OCI-LY7 (cell line): ENCODE results near the gene BICC1. TPM values are rescaled to one million over a fixed set of nuclear protein-coding genes. Genes with fewer than 3 reads are reported as not detected.

ENCODE experiments used
- BruUV-seq: library from RNA; stranded (reverse); fragments of 400-500 nt; replicated peaks from 2 replicates; lab custom pipeline; 2021; lab: Mats Ljungman, UMichigan
- CTCF ChIA-PET: fragments of 300-600 bp; sonication (Branson Sonifier 250); formaldehyde crosslinking; loops from one replicate; lab custom pipeline; 2022; ENCODE audit warnings: antibody characterized with exemption; ENCODE audit not compliant: unreplicated experiment; lab: Charles Lee
- POLR2A ChIA-PET: fragments of 300-600 bp; sonication (Branson Sonifier 250); formaldehyde crosslinking; loops from one replicate; lab custom pipeline; 2022; ENCODE audit warnings: antibody characterized with exemption; lab: Charles Lee
- DNase-seq: peaks from one replicate; pipeline ENCODE4 v3.0.0-alpha.2; 2015; ENCODE audit warnings: low spot score
- H2AFZ ChIP-seq: fragments of 200-600 bp; sonication (generic), shearing (Covaris generic); 2 replicates; pipeline ENCODE4 v1.6.1; 2014; ENCODE audit warnings: mild to moderate bottlenecking, antibody characterized with exemption, low read length, moderate library complexity
- H3K27ac ChIP-seq: fragments of 200-600 bp; sonication (generic); 2 replicates; pipeline ENCODE4 v1.5.1; 2014; ENCODE audit warnings: mixed run types, low read depth, mild to moderate bottlenecking, moderate library complexity, low read length, inconsistent platforms; ENCODE audit not compliant: poor library complexity, severe bottlenecking
- H3K36me3 ChIP-seq: fragments of 200-600 bp; sonication (generic); 2 replicates; pipeline ENCODE4 v1.6.1; 2014; ENCODE audit warnings: mild to moderate bottlenecking, antibody characterized with exemption, low read length, moderate library complexity, mixed read lengths; ENCODE audit not compliant: insufficient read depth
- H3K4me1 ChIP-seq: fragments of 200-600 bp; sonication (generic); 2 replicates; pipeline ENCODE4 v1.5.1; 2014; ENCODE audit warnings: mild to moderate bottlenecking, low read length; ENCODE audit not compliant: insufficient read depth, poor library complexity, severe bottlenecking
- H3K4me2 ChIP-seq: fragments of 200-600 bp; sonication (generic); 2 replicates; pipeline ENCODE4 v1.6.1; 2014; ENCODE audit warnings: mild to moderate bottlenecking, low read length
- H3K4me3 ChIP-seq: fragments of 200-600 bp; sonication (generic); 2 replicates; pipeline ENCODE4 v1.5.1; 2014; ENCODE audit warnings: mild to moderate bottlenecking, low read depth, low read length; ENCODE audit not compliant: poor library complexity, severe bottlenecking
- H3K79me2 ChIP-seq: fragments of 200-600 bp; sonication (generic); 2 replicates; pipeline ENCODE4 v1.6.1; 2016; ENCODE audit warnings: low read depth, mild to moderate bottlenecking, low read length, moderate library complexity, mixed read lengths; ENCODE audit not compliant: insufficient read depth
- H3K9me2 ChIP-seq: fragments of 200-600 bp; sonication (generic); 2 replicates; pipeline ENCODE4 v1.6.1; 2016; ENCODE audit warnings: mild to moderate bottlenecking, low read length, mixed read lengths; ENCODE audit not compliant: insufficient read depth
- H3K9me3 ChIP-seq: fragments of 200-600 bp; sonication (generic); 2 replicates; pipeline ENCODE4 v1.6.1; 2014; ENCODE audit warnings: mild to moderate bottlenecking, mixed run types, low read length, mixed read lengths
- H4K20me1 ChIP-seq: fragments of 200-600 bp; sonication (generic); 2 replicates; pipeline ENCODE4 v1.6.1; 2014; ENCODE audit warnings: mild to moderate bottlenecking, antibody characterized with exemption, low read length, moderate library complexity, mixed read lengths; ENCODE audit not compliant: insufficient read depth
- CTCF ChIP-seq: fragments of 200-600 bp; sonication (generic); conservative IDR thresholded peaks from 2 replicates; pipeline ENCODE4 v1.5.1; 2014; ENCODE audit warnings: mild to moderate bottlenecking, antibody characterized with exemption, low read length, moderate library complexity, mixed read lengths
- EZH2phosphoT487 ChIP-seq: fragments of 200-600 bp; sonication (generic); IDR thresholded peaks from 2 replicates; pipeline ENCODE4 v1.6.1; 2018; ENCODE audit warnings: low read depth, borderline replicate concordance, mild to moderate bottlenecking, mixed run types, antibody characterized with exemption, low read length, moderate library complexity, mixed read lengths
- intact Hi-C: fragments of 100-400 bp; cut with micrococcal nuclease; formaldehyde crosslinking; loops from one replicate; pipeline ENCODE4 v1.10.0; 2022; ENCODE audit not compliant: unreplicated experiment
- total RNA-seq, 2 experiments: library from RNA; depleted of rRNA in 1 of 2; stranded (reverse); fragments of >200 nt in 1 of 2; shearing (Covaris generic) in 1 of 2; gene quantifications; 2 replicates each; pipeline ENCODE4 v1.2.3, GENCODE V29; 2014 to 2022

BICC1 gene
- total RNA-seq, 2 experiments from 2014 or later: not detected

- TF ChIP-seq CTCF (no peak), EZH2phosphoT487 (no peak)
- Histone ChIP-seq H3K4me2 (no peak overlapping the region), H3K4me1 (no peaks in the 10 kb centered on the region), H3K9me3 (no peaks in the 10 kb centered on the region), H3K27ac (no peak overlapping the region), H4K20me1 (no peaks in the 10 kb centered on the region), H3K9me2 (no peaks in the 10 kb centered on the region), H2AFZ (no peak overlapping the region), H3K4me3 (no peak overlapping the region), H3K79me2 (no peaks in the 10 kb centered on the region), H3K36me3 (no peaks in the 10 kb centered on the region)
- no peak for DNase-seq
- BruUV-seq: no TSS peak
- ChIA-PET CTCF (no interaction called here), POLR2A (no interaction called here)
- intact Hi-C loops: no loop called here
Measured at GRCh38 chr10:58641708-58642107, 129.0 kb downstream of the BICC1 start.

GRCh38 chr10:58642283-58642682 lies 129.6 kb downstream of the BICC1 start:
- Histone ChIP-seq H3K4me3 (no peak overlapping the region), H3K4me2 (no peak overlapping the region), H3K79me2 (no peaks in the 10 kb centered on the region), H3K9me2 (no peaks in the 10 kb centered on the region), H2AFZ (no peak overlapping the region), H3K36me3 (no peaks in the 10 kb centered on the region), H3K9me3 (no peaks in the 10 kb centered on the region), H3K4me1 (no peaks in the 10 kb centered on the region), H3K27ac (no peak overlapping the region), H4K20me1 (no peaks in the 10 kb centered on the region)
- ChIA-PET CTCF (no interaction called here), POLR2A (no interaction called here)
- no TSS peak for BruUV-seq
- intact Hi-C loops: no loop called here
- TF ChIP-seq CTCF (no peak), EZH2phosphoT487 (no peak)
- no peak for DNase-seq

- Histone ChIP-seq H3K27ac (no peak overlapping the region), H3K4me1 (no peaks in the 10 kb centered on the region), H4K20me1 (no peaks in the 10 kb centered on the region), H3K4me3 (no peak overlapping the region), H3K4me2 (no peak overlapping the region), H3K36me3 (no peaks in the 10 kb centered on the region), H3K9me2 (no peaks in the 10 kb centered on the region), H2AFZ (no peak overlapping the region), H3K79me2 (no peaks in the 10 kb centered on the region), H3K9me3 (no peaks in the 10 kb centered on the region)
- BruUV-seq: no TSS peak
- CTCF ChIA-PET: no interaction called here
- POLR2A ChIA-PET: no interaction called here
- intact Hi-C loops: no loop called here
- no peak for TF ChIP-seq EZH2phosphoT487
- no peak for TF ChIP-seq CTCF
- DNase-seq: no peak
Measured at GRCh38 chr10:58642916-58643428, 130.3 kb downstream of the BICC1 start.
